ENCODE results near the gene DCUN1D2. TPM values are rescaled to one million over a fixed set of nuclear protein-coding genes. Genes with fewer than 3 reads are reported as not detected.

The DCUN1D2 gene
- polyA plus RNA-seq, 3 donors = 3.1 to 16.7 (median 6.1) TPM

DNA sequence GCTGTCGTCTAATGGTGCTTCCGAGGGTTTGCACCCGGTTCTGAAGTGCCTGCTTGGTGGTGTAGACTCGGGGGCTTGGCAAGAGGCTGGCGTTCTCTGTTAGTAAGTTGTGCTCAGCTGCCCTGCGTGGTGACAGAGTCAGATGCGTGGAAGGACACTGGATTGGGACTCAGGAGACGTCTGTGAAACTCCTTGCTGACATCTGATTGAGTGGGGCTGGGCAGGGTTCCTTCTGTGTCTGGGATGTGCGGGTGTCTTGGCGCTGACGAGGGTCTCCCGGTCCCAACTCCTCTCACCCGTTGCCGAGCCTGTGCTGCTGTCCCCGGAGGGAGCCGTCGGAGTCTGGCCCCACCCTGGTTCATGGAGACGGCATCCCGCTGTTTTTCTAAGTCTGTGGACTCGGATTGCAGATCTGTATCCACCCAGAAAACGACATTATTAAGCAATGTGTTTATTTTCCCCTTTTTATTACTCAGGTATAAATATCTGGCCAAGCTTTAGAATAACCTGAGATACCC is 16.4 kb upstream of the DCUN1D2 start:
- DNase-seq = no peak
- Mint-ChIP-seq H3K27ac (peak overlapping the region in 3 of 7 donors; percentile 40 to 80 (median 64)), H3K27me3 (ENCODE audit: low read depth in 3 of 3) (peaks cover 0 to 1% (median 0%) of the 10 kb centered on the region in 3 donors), H3K4me3 (no peak overlapping the region), H3K4me1 (peaks cover 43% of the 10 kb centered on the region), H3K36me3 (peaks cover 65 to 68% of the 10 kb centered on the region in 2 donors), H3K9me3 (peaks cover 0 to 2% (median 0%) of the 10 kb centered on the region in 7 donors)
- Histone ChIP-seq H3K36me3 (replicated peaks in 1 of 2; ENCODE audit: control insufficient read depth in 1 of 2, insufficient read depth in 2 of 2, low read length in 2 of 2) (peaks cover 37 to 66% of the 10 kb centered on the region in 2 donors), H3K9me3 (replicated peaks in 1 of 2; ENCODE audit: control insufficient read depth in 1 of 2, insufficient read depth in 1 of 2, low read length in 2 of 2) (no peaks in the 10 kb centered on the region), H3K9ac (ENCODE audit: insufficient read depth, low read length, poor library complexity, severe bottlenecking) (no peak overlapping the region), H4K20me1 (ENCODE audit: insufficient read depth, low read length) (peaks cover 36% of the 10 kb centered on the region), H3K4me1 (ENCODE audit: control insufficient read depth in 1 of 2, insufficient read depth in 2 of 2, low read length in 2 of 2) (peaks cover 35 to 36% of the 10 kb centered on the region in 2 donors), H3K79me2 (ENCODE audit: insufficient read depth, low read length) (peaks cover 21% of the 10 kb centered on the region), H3K27ac (ENCODE audit: low read depth in 1 of 2, low read length in 2 of 2) (peak overlapping the region in 1 of 2 donors; percentile 12), H3K27me3 (ENCODE audit: control insufficient read depth in 2 of 2, insufficient read depth in 2 of 2, low read length in 2 of 2) (no peaks in the 10 kb centered on the region), H2AFZ (ENCODE audit: insufficient read depth, low read depth, low read length, poor library complexity, severe bottlenecking) (no peak overlapping the region), H3K4me2 (replicated peaks; ENCODE audit: extremely low read depth, low read length, poor library complexity, severe bottlenecking) (no peak overlapping the region), H3K4me3 (replicated peaks in 1 of 3; ENCODE audit: low read depth in 2 of 3, low read length in 3 of 3) (no peak overlapping the region)
- 69% methylated on average over 7 of the region's 21 CpGs for WGBS (ENCODE audit: insufficient coverage)
- intact Hi-C loops (cut with micrococcal nuclease) = no loop called here
- TF ChIP-seq, protein P1, sequence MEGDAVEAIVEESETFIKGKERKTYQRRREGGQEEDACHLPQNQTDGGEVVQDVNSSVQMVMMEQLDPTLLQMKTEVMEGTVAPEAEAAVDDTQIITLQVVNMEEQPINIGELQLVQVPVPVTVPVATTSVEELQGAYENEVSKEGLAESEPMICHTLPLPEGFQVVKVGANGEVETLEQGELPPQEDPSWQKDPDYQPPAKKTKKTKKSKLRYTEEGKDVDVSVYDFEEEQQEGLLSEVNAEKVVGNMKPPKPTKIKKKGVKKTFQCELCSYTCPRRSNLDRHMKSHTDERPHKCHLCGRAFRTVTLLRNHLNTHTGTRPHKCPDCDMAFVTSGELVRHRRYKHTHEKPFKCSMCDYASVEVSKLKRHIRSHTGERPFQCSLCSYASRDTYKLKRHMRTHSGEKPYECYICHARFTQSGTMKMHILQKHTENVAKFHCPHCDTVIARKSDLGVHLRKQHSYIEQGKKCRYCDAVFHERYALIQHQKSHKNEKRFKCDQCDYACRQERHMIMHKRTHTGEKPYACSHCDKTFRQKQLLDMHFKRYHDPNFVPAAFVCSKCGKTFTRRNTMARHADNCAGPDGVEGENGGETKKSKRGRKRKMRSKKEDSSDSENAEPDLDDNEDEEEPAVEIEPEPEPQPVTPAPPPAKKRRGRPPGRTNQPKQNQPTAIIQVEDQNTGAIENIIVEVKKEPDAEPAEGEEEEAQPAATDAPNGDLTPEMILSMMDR (IDR thresholded peaks at IDR 0.05) = no peak

DNA sequence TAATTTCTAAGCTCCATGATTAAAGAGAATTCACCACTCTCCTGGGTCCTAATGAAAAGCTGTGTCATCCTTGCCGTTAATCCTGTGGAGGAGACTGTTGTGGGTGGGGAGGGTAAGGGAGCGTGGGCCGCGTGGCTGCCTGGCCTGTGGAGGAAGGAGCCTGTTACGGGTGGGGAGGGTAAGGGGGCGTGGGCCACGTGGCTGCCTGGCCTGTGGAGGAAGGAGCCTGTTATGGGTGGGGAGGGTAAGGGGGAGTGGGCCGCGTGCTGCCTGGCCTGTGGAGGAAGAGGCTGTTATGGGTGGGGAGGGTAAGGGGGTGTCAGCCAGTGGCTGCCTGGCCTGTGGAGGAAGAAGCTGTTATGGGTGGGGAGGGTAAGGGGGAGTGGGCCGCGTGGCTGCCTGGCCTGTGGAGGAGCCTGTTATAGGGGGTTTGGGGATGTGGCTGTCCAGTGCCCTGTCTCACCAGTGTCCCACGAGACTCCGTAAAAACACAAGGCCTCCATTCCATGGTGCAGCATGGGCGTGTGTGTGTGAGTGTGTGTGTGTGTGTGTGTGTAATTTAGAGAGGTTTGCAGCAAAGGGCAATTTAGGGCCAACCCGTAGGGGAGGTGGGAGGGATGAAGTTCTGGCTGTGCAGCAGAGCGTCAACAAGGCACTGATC is 15.6 kb upstream of the DCUN1D2 start:
- H3K27ac Mint-ChIP-seq = peak overlapping the region in 4 of 7 donors; percentile 24 to 81 (median 60)
- no peaks in the 10 kb centered on the region for H3K27me3 ChIP-seq (ENCODE audit: control insufficient read depth in 2 of 2, insufficient read depth in 2 of 2, low read length in 2 of 2)
- no peak overlapping the region for H3K4me2 ChIP-seq (replicated peaks; ENCODE audit: extremely low read depth, low read length, poor library complexity, severe bottlenecking)
- peaks cover 35 to 36% of the 10 kb centered on the region in 2 donors for H3K4me1 ChIP-seq (ENCODE audit: control insufficient read depth in 1 of 2, insufficient read depth in 2 of 2, low read length in 2 of 2)
- no peak overlapping the region for H3K4me3 ChIP-seq (replicated peaks in 1 of 3; ENCODE audit: low read depth in 2 of 3, low read length in 3 of 3)
- no peaks in the 10 kb centered on the region for H3K9me3 ChIP-seq (replicated peaks in 1 of 2; ENCODE audit: control insufficient read depth in 1 of 2, insufficient read depth in 1 of 2, low read length in 2 of 2)
- H2AFZ ChIP-seq (ENCODE audit: insufficient read depth, low read depth, low read length, poor library complexity, severe bottlenecking) = no peak overlapping the region
- no peak overlapping the region for H3K4me3 Mint-ChIP-seq
- peaks cover 17% of the 10 kb centered on the region for H3K79me2 ChIP-seq (ENCODE audit: insufficient read depth, low read length)
- DNase-seq = no peak
- H3K4me1 Mint-ChIP-seq = peaks cover 43% of the 10 kb centered on the region
- TF ChIP-seq, protein P1 (IDR thresholded peaks at IDR 0.05) = no peak
- WGBS (ENCODE audit: insufficient coverage) = 0% methylated on average over 6 of the region's 16 CpGs
- peaks cover 39 to 66% of the 10 kb centered on the region in 2 donors for H3K36me3 ChIP-seq (replicated peaks in 1 of 2; ENCODE audit: control insufficient read depth in 1 of 2, insufficient read depth in 2 of 2, low read length in 2 of 2)
- H3K9me3 Mint-ChIP-seq = no peaks in the 10 kb centered on the region
- intact Hi-C loops (cut with micrococcal nuclease) = no loop called here
- H3K36me3 Mint-ChIP-seq = peaks cover 65 to 68% of the 10 kb centered on the region in 2 donors
- H3K27ac ChIP-seq (ENCODE audit: low read depth in 1 of 2, low read length in 2 of 2) = peak overlapping the region; percentile 12 to 24
- peaks cover 36% of the 10 kb centered on the region for H4K20me1 ChIP-seq (ENCODE audit: insufficient read depth, low read length)
- peaks cover 0 to 1% (median 0%) of the 10 kb centered on the region in 3 donors for H3K27me3 Mint-ChIP-seq (ENCODE audit: low read depth in 3 of 3)
- no peak overlapping the region for H3K9ac ChIP-seq (ENCODE audit: insufficient read depth, low read length, poor library complexity, severe bottlenecking)
